SK-N-SH (cell line): ENCODE measurements around the gene GJA3. TPM values are rescaled to one million over a fixed set of nuclear protein-coding genes. Genes with fewer than 3 reads are reported as not detected.

Experiments used
- CTCF ChIA-PET: fragments of 300-600, 350-600 bp; formaldehyde crosslinking; extraction: SDS; loops from one replicate; lab custom pipeline; 2021; lab: Yijun Ruan, JAX
- POLR2A ChIA-PET: fragments of 350-600 bp; sonication (Branson Sonifier 250); formaldehyde crosslinking; extraction: SDS; loops from one replicate; lab custom pipeline; 2020; ENCODE audit warnings: antibody characterized with exemption, inconsistent platforms; lab: Yijun Ruan, JAX
- DNase-seq: peaks from one replicate; pipeline ENCODE4 v3.0.0; 2012
- H2AFZ ChIP-seq: fragments of 200-600 bp; sonication (generic); 2 replicates; pipeline ENCODE4 v1.8.1; 2016; ENCODE audit warnings: antibody characterized with exemption, mild to moderate bottlenecking, low read depth
- H3F3A ChIP-seq: fragments of 200-600 bp; sonication (generic); replicated peaks from 2 replicates; pipeline ENCODE3; 2016; ENCODE audit warnings: antibody characterized with exemption, mild to moderate bottlenecking; ENCODE audit not compliant: insufficient read depth
- H3K27ac ChIP-seq, 2 experiments: fragments of 200-500 bp in 1 of 2; fragments of 200-600 bp in 1 of 2; sonication (Bioruptor generic) in 1 of 2; sonication (generic), shearing (Covaris generic) in 1 of 2; 2 replicates each; pipeline versions ENCODE4 v1.5.1 to v1.6.1; 2014 to 2016; ENCODE audit warnings: low read depth in 2 of 2, inconsistent platforms in 1 of 2, low read length in 1 of 2, mild to moderate bottlenecking in 1 of 2, mixed read lengths in 1 of 2
- H3K27me3 ChIP-seq: fragments of 200-600 bp; sonication (generic), shearing (Covaris generic); 2 replicates; pipeline ENCODE4 v1.6.1; 2016; ENCODE audit warnings: mixed run types; ENCODE audit not compliant: insufficient read depth
- H3K36me3 ChIP-seq, 2 experiments: fragments of 200-500 bp in 1 of 2; fragments of 200-600 bp in 1 of 2; sonication (Bioruptor generic) in 1 of 2; sonication (generic) in 1 of 2; replicated peaks in 1 of 2; 2 replicates each; pipeline versions ENCODE3 to v1.5.1; 2014 to 2016; ENCODE audit warnings: low read length in 1 of 2, mild to moderate bottlenecking in 1 of 2; ENCODE audit not compliant: insufficient read depth in 2 of 2, control insufficient read depth in 1 of 2
- H3K4me1 ChIP-seq, 2 experiments: fragments of 200-500 bp in 1 of 2; fragments of 200-600 bp in 1 of 2; sonication (Bioruptor generic) in 1 of 2; sonication (generic), shearing (Covaris generic) in 1 of 2; 2 replicates each; pipeline versions ENCODE4 v1.5.1 to v1.6.1; 2014 to 2016; ENCODE audit warnings: low read depth in 1 of 2, low read length in 1 of 2, mixed run types in 1 of 2; ENCODE audit not compliant: insufficient read depth in 2 of 2, control insufficient read depth in 1 of 2
- H3K4me2 ChIP-seq: fragments of 200-600 bp; sonication (generic), shearing (Covaris generic); 2 replicates; pipeline ENCODE4 v1.6.1; 2017; ENCODE audit warnings: mixed run types
- H3K4me3 ChIP-seq, 2 experiments: fragments of 200-500 bp in 1 of 2; fragments of 200-600 bp in 1 of 2; sonication (Bioruptor generic) in 1 of 2; sonication (generic), shearing (Covaris generic) in 1 of 2; 2 replicates each; pipeline versions ENCODE4 v1.5.1 to v1.8.1; 2014 to 2016; ENCODE audit warnings: low read depth in 2 of 2, inconsistent platforms in 1 of 2, low read length in 1 of 2, mild to moderate bottlenecking in 1 of 2, mixed read lengths in 1 of 2, moderate library complexity in 1 of 2
- H3K79me2 ChIP-seq: fragments of 200-600 bp; sonication (generic); 2 replicates; pipeline ENCODE4 v1.8.1; 2017; ENCODE audit warnings: mild to moderate bottlenecking; ENCODE audit not compliant: insufficient read depth
- H3K9ac ChIP-seq: fragments of 200-600 bp; sonication (generic); 2 replicates; pipeline ENCODE4 v1.6.1; 2017; ENCODE audit warnings: mixed run types
- H3K9me2 ChIP-seq: fragments of 200-600 bp; sonication (generic); 2 replicates; pipeline ENCODE4 v1.6.1; 2017; ENCODE audit warnings: mixed run types
- H3K9me3 ChIP-seq: fragments of 200-600 bp; sonication (generic); 2 replicates; pipeline ENCODE4 v1.6.1; 2017; ENCODE audit warnings: mixed run types, mild to moderate bottlenecking, moderate library complexity
- H4K20me1 ChIP-seq: fragments of 200-600 bp; sonication (generic); 2 replicates; pipeline ENCODE4 v1.6.1; 2017; ENCODE audit warnings: mild to moderate bottlenecking, mixed run types; ENCODE audit not compliant: insufficient read depth
- FOSL2 ChIP-seq: IDR thresholded peaks from 2 replicates; pipeline ENCODE4 v1.4.0; 2012; ENCODE audit warnings: low read depth, mild to moderate bottlenecking, moderate library complexity, borderline replicate concordance
- FOXJ3 ChIP-seq: sonication (generic); formaldehyde crosslinking; IDR thresholded peaks from 2 replicates; pipeline ENCODE4 v1.5.1; 2020; ENCODE audit warnings: mild to moderate bottlenecking, missing genetic modification reagents
- FOXM1 ChIP-seq: IDR thresholded peaks from 2 replicates; pipeline ENCODE4 v1.4.0; 2012; ENCODE audit warnings: low read depth, mild to moderate bottlenecking
- GATA2 ChIP-seq: sonication (generic); formaldehyde crosslinking; IDR thresholded peaks from 2 replicates; pipeline ENCODE4 v1.5.0; 2020; ENCODE audit warnings: mild to moderate bottlenecking, missing genetic modification reagents
- MAX ChIP-seq: IDR thresholded peaks from 2 replicates; pipeline ENCODE4 v1.4.0; 2012; ENCODE audit warnings: low read depth
- MEF2A ChIP-seq: IDR thresholded peaks from 2 replicates; pipeline ENCODE4 v1.4.0; 2012; ENCODE audit warnings: low read depth, borderline replicate concordance
- NFIC ChIP-seq: IDR thresholded peaks from 2 replicates; pipeline ENCODE4 v1.4.0; 2012; ENCODE audit warnings: borderline replicate concordance
- PBX3 ChIP-seq: IDR thresholded peaks from 2 replicates; pipeline ENCODE4; 2012
- POLR2AphosphoS5 ChIP-seq: IDR thresholded peaks from 2 replicates; pipeline ENCODE4 v1.6.1; 2012; ENCODE audit warnings: low read depth, low read length
- RCOR1 ChIP-seq: fragments of 150-350 bp; IDR thresholded peaks from 2 replicates; pipeline ENCODE4 v1.6.1; 2017; ENCODE audit warnings: antibody characterized with exemption, low read length
- RFX5 ChIP-seq: IDR thresholded peaks from 2 replicates; pipeline ENCODE4 v1.6.1; 2012; ENCODE audit warnings: mild to moderate bottlenecking, improper control_type of control experiment, low read length
- SIN3A ChIP-seq: IDR thresholded peaks from 2 replicates; pipeline ENCODE4 v1.6.1; 2012; ENCODE audit warnings: low read depth, mild to moderate bottlenecking, low read length, moderate library complexity, borderline replicate concordance
- SMC3 ChIP-seq: IDR thresholded peaks from 2 replicates; pipeline ENCODE4 v1.6.1; 2012; ENCODE audit warnings: low read depth, low read length, improper control_type of control experiment
- TAF1 ChIP-seq: IDR thresholded peaks from 2 replicates; pipeline ENCODE4 v1.6.1; 2012; ENCODE audit warnings: low read depth, mild to moderate bottlenecking, low read length, moderate library complexity, borderline replicate concordance
- TEAD4 ChIP-seq: IDR thresholded peaks from 2 replicates; pipeline ENCODE4 v1.4.0; 2012; ENCODE audit warnings: mild to moderate bottlenecking, borderline replicate concordance; ENCODE audit not compliant: insufficient read depth
- USF1 ChIP-seq: IDR thresholded peaks from 2 replicates; pipeline ENCODE4 v1.4.0; 2012; ENCODE audit warnings: low read depth, borderline replicate concordance
- USF2 ChIP-seq: fragments of 150-350 bp; IDR thresholded peaks from 2 replicates; pipeline ENCODE4 v1.6.1; 2017; ENCODE audit warnings: antibody characterized with exemption, low read length, low read depth, borderline replicate concordance
- ZBTB33 ChIP-seq: IDR thresholded peaks from 2 replicates; pipeline ENCODE4 v1.4.0; 2012; ENCODE audit warnings: low read depth, borderline replicate concordance
- WGBS: methylation state at CpG from one replicate; pipeline ENCODE4 v1.1.6; 2017; ENCODE audit warnings: low lambda C conversion rate; 5-methylcytosine and 5-hydroxymethylcytosine counted together
- polyA plus RNA-seq, 3 experiments: library from polyadenylated mRNA; depleted of rRNA; stranded (reverse); fragments of >200 nt; gene quantifications; 2 replicates each; pipeline ENCODE4 v1.2.3, GENCODE V29; 2012

Gene GJA3
- polyA plus RNA-seq, 1 of the 3 experiments (the other 2 are of a cell fraction), result not detected

GRCh38 chr13:20131057-20131832, 29.6 kb downstream of the GJA3 start:
- H4K20me1 ChIP-seq, result no peaks in the 10 kb centered on the region
- DNase-seq, result no peak
- TF ChIP-seq PBX3 (no peak), SMC3 (no peak), TAF1 (no peak), RFX5 (no peak), FOSL2 (no peak), SIN3A (no peak), USF1 (no peak), TEAD4 (no peak), RCOR1 (no peak), FOXM1 (no peak), FOXJ3 (no peak), GATA2 (CRISPR knock-in tag) (no peak), POLR2AphosphoS5 (no peak), NFIC (no peak), ZBTB33 (no peak), MEF2A (no peak), USF2 (no peak), MAX (no peak)
- TF ChIP-seq, all 33 proteins: peak for 0
- H3K27ac ChIP-seq, result no peak overlapping the region
- H3K4me3 ChIP-seq, result no peak overlapping the region
- CTCF ChIA-PET, result interaction anchor here (1.2 kb wide), 2 partner anchors 11 to 12 kb away, joined by 3 read pairs; no protein-coding TSS in a partner anchor
- no peak overlapping the region for H3K9ac ChIP-seq
- no peaks in the 10 kb centered on the region for H3K9me2 ChIP-seq
- WGBS, result 27% methylated on average over 10 of the region's 11 CpGs
- H3K36me3 ChIP-seq, result no peaks in the 10 kb centered on the region
- POLR2A ChIA-PET, result interaction anchor here (0.7 kb wide), 1 partner anchor 33 kb away, joined by 3 read pairs; no protein-coding TSS in a partner anchor
- no peak overlapping the region for H2AFZ ChIP-seq
- H3K79me2 ChIP-seq, result no peaks in the 10 kb centered on the region
- H3K27me3 ChIP-seq, result peaks cover 48% of the 10 kb centered on the region
- H3K4me2 ChIP-seq, result no peak overlapping the region
- H3F3A ChIP-seq, result no peaks in the 10 kb centered on the region
- no peaks in the 10 kb centered on the region for H3K9me3 ChIP-seq
- peaks cover 0 to 4% of the 10 kb centered on the region in 2 experiments; a peak in 1 of 4 replicates for H3K4me1 ChIP-seq
